Activated CD4-positive, alpha-beta memory T cell treated with anti-CD3 and anti-CD28 coated beads, Interleukin-2, amount 10 ng/mL, durations not matched to agents 7 days and 5 days (primary cell): ENCODE results near the gene UNC45A. TPM values are rescaled to one million over a fixed set of nuclear protein-coding genes. Genes with fewer than 3 reads are reported as not detected.
"Not testable (repeated sequence)": the region's sequence is repeated elsewhere in the genome, so short reads cannot be mapped to it uniquely, and the experiment has no call there.

Experiments used
- CTCF ChIA-PET: fragments of 350-600 bp; sonication (Branson Sonifier 250); formaldehyde crosslinking; loops from one replicate; lab custom pipeline; 2021; ENCODE audit warnings: antibody characterized with exemption, inconsistent platforms; lab: Charles Lee
- POLR2A ChIA-PET: fragments of 350-600 bp; sonication (Branson Sonifier 250); formaldehyde crosslinking; loops from one replicate; lab custom pipeline; 2021; ENCODE audit warnings: antibody characterized with exemption; lab: Charles Lee
- DNase-seq: peaks from one replicate; pipeline ENCODE4 v3.0.0-alpha.2; 2020
- H3K27ac Mint-ChIP-seq: one replicate; pipeline ENCODE4 v1.8.0; 2021; ENCODE audit warnings: mild to moderate bottlenecking, mixed read lengths
- H3K27me3 Mint-ChIP-seq: one replicate; pipeline ENCODE4 v1.8.0; 2021; ENCODE audit warnings: mixed read lengths
- H3K36me3 Mint-ChIP-seq: one replicate; pipeline ENCODE4 v1.8.0; 2021; ENCODE audit warnings: low read depth, mixed read lengths
- H3K4me1 Mint-ChIP-seq: one replicate; pipeline ENCODE4 v1.8.0; 2021; ENCODE audit warnings: mixed read lengths
- H3K4me3 Mint-ChIP-seq: one replicate; pipeline ENCODE4 v1.8.0; 2021; ENCODE audit warnings: mild to moderate bottlenecking, mixed read lengths
- H3K9me3 Mint-ChIP-seq: one replicate; pipeline ENCODE4 v1.8.0; 2021; ENCODE audit warnings: mixed read lengths
- total RNA-seq, 2 experiments: library from RNA; stranded (reverse); gene quantifications; one replicate each; pipeline ENCODE4 v1.2.3, GENCODE V29; 2021

UNC45A gene
- total RNA-seq, 2 experiments from 2014 or later: 71.3 to 75.2 TPM

DNA sequence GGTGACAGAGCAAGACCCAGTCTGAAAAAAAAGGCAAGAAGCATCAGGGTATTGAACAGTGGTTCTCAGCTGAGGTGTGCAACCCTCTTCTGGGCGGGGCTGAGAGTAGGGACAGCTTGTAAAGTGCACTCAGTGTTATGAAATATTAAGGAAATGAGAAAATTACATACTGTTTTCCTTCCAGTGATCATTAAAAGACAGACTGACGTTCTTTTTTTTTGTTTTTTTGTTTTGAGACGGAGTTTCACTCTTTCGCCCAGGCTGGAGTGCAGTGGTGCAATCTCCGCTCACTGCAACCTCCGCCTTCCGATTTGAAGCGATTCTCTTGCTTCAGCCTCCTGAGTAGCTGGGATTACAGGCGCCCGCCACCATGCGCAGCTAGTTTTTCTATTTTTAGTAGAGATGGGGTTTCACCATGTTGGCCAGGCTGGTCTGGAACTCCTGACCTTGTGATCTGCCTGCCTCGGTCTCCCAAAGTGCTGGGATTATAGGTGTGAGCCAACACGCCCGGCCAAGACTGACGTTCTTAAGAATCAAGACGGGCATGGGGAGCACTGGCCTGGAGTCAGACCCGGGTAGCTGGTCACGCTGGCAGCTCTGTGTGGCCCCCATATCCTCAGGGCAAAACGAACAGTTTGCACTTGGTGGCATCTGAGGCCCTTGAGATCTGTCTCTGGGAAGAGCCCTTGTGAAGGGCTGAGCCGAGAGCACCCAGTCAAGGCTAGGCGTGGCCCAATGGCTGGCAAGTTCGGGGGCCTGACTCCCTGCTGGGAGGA, 20.6 kb upstream of the UNC45A start:
- Mint-ChIP-seq H3K27me3 (no peaks in the 10 kb centered on the region), H3K27ac (no peak overlapping the region), H3K4me3 (no peak overlapping the region), H3K9me3 (no peaks in the 10 kb centered on the region), H3K36me3 (peaks cover 80% of the 10 kb centered on the region), H3K4me1 (no peaks in the 10 kb centered on the region)
- ChIA-PET POLR2A (interaction anchor here (1.2 to 2.7 kb wide), 3 partner anchors 10 to 17 kb away, joined by 3 to 17 read pairs (median 5); partner anchors contain the start of gene MAN2A2), CTCF (interaction anchor here (1.1 to 1.8 kb wide), 3 partner anchors 17 to 28 kb away, joined by 3 to 10 read pairs (median 3); partner anchors contain the start of gene HDDC3)
- DNase-seq: no peak

DNA sequence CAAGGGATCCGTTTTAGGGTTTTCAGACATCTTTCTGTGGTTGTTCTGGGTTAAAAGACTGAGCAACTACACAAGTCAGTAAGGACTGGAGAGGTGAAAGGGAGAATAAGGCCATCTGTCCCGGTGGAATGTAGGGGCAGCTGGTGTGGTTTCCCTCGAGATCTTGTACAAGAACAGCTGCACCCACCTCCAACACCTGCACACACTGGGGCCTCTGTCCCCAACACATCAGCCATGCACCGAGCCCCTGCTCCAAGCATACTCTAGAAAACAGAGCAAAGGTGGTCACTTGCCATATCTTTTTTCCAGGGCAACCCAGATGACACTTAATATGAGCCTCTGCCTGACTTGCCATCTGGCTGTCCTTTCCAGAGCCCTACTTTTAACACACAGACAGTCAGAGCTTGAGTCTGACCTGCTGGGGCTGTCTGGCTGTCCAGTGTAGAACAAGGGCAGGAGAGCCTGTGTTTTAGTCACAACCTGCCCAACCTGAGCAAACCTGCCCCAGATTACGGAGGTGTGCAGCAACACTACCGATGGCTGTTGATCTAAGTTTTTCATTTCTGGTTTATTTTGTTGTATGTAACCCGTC, 19.8 kb upstream of the UNC45A start:
- Mint-ChIP-seq H3K36me3 (peaks cover 80% of the 10 kb centered on the region), H3K27ac (peak overlapping the region; percentile 21), H3K9me3 (no peaks in the 10 kb centered on the region), H3K4me3 (no peak overlapping the region), H3K4me1 (no peaks in the 10 kb centered on the region), H3K27me3 (no peaks in the 10 kb centered on the region)
- ChIA-PET CTCF (interaction anchor here (1.8 kb wide), 1 partner anchor 17 kb away, joined by 10 read pairs; the partner anchor contains the start of gene HDDC3), POLR2A (interaction anchor here (2.7 kb wide), 1 partner anchor 12 kb away, joined by 17 read pairs; the partner anchor contains the start of gene MAN2A2)
- no peak for DNase-seq

DNA sequence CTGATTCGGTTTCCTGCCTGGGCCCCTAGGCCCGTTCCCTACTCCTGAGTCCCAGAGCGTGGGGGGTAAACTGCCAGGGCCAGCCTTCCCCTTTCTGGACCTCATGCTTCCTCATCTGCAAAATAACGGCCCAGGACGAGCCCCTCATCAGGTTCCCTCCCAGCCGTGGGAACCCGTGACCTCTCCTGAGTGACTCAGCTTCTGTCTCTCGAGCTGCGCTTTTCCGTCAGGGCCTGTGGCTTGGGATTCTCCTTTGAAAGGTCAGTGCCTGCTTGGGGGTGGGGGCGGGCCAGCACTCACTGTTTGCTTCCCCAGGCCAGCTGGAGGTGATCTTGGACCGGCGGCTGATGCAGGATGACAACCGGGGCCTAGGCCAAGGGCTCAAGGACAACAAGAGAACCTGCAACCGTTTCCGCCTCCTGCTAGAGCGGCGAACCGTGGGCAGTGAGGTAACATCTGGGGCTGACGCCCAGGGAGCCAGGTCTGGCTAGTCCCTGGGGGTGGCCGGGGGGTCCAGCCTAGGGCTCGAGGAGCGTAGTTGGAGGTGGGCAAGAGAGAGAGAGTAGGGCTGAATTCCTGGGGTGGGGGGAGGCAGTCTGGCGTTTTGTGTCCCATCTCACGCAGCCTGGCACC, 19.2 kb upstream of the UNC45A start:
- peaks cover 81% of the 10 kb centered on the region for H3K36me3 Mint-ChIP-seq
- H3K9me3 Mint-ChIP-seq: no peaks in the 10 kb centered on the region
- no peaks in the 10 kb centered on the region for H3K4me1 Mint-ChIP-seq
- no peaks in the 10 kb centered on the region for H3K27me3 Mint-ChIP-seq
- ChIA-PET CTCF (no interaction called here), POLR2A (no interaction called here)
- no peak overlapping the region for H3K4me3 Mint-ChIP-seq
- no peak for DNase-seq
- H3K27ac Mint-ChIP-seq: no peak overlapping the region

DNA sequence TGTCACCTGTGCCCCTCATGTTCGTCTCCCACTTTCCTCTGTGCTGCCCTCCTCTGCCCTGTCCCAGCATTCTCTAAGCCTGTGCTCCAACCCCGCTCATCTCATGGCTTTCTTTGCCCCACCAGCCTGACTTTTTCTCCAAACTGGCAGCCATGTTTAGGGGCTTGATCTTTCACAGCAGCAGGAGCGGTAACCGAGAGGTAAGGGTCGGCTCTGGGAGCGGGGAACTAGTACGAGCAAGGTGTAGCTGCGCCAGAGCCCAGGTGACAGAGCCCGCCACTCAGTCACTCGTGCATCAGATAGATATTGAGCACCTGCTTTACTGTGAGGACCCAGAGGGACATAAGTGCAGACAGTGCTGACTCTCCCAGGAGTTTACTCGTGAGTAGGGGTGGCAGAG, 18.6 kb upstream of the UNC45A start:
- ChIA-PET POLR2A (interaction anchor here (0.5 to 3.2 kb wide), 2 partner anchors 14 to 459 kb away, joined by 4 to 27 read pairs; partner anchors contain the start of gene HDDC3), CTCF (no interaction called here)
- Mint-ChIP-seq H3K27me3 (no peaks in the 10 kb centered on the region), H3K36me3 (peaks cover 82% of the 10 kb centered on the region), H3K4me1 (peaks cover 3% of the 10 kb centered on the region), H3K9me3 (no peaks in the 10 kb centered on the region), H3K27ac (no peak overlapping the region), H3K4me3 (no peak overlapping the region)
- DNase-seq: no peak

DNA sequence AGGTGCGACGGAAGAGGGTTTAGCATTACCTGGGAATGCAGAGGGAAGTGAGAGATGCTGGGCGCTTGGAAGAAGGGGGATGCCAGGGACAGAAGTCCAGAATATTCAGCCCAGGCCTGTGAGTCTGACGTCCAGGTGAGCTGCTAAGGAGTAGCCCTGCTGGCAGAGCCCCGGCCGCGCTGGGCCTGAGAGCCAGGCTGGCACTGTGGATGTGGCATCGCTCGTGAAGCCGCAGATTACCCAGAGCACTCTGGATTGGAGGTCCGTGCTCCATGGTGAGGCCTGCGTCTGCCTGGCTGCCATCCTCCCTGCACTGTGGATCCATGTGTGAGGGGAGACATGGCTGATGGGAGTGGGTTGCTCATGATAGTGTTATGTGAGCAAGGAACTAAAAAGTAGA, 17.5 kb upstream of the UNC45A start:
- Mint-ChIP-seq H3K27ac (no peak overlapping the region), H3K36me3 (peaks cover 86% of the 10 kb centered on the region)

DNA sequence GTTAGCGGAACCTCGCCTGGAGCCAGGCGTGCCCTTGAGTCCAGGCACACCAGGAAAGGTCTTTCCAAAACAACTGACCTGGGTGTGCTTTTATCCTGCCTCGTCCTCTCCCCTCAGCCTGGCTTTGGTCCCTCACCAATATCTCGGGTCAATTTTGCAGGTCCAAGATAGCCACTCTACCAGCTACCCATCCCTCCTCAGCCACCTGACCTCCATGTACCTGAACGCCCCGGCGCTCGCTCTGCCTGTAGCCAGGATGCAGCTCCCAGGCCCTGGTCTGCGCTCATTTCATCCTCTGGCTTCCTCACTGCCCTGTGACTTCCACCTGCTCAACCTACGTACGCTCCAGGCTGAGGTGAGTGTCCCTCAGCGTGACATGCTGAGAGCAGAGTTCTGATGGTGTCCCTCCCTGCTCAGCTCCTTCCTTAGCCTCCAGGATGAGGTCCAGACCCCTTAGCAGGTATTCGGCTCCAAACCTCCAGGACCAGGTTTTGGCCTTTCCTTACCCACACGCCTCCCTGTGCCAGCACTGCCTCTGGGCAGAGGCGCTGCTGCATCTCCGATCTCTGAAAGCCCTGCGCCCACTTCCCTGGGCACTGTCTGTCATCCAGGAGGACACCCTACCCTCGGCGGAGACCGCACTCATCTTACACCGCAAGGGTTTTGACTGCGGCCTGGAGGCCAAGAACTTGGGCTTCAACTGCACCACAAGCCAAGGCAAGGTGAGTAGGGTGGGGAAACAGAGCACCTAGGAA, 16.9 kb upstream of the UNC45A start:
- Mint-ChIP-seq H3K27ac (no peak overlapping the region), H3K9me3 (no peaks in the 10 kb centered on the region), H3K4me3 (no peak overlapping the region), H3K27me3 (no peaks in the 10 kb centered on the region), H3K36me3 (peaks cover 81% of the 10 kb centered on the region), H3K4me1 (peaks cover 16% of the 10 kb centered on the region)
- CTCF ChIA-PET: interaction anchor here (1.2 to 1.9 kb wide), 3 partner anchors 14 to 16 kb away, joined by 3 to 7 read pairs (median 3); partner anchors contain the start of gene HDDC3
- DNase-seq: no peak
- POLR2A ChIA-PET: interaction anchor here (0.9 to 3.2 kb wide), 2 partner anchors 13 to 17 kb away, joined by 3 to 27 read pairs; partner anchors contain the start of genes HDDC3 and UNC45A

More for the DNA sequence above, 17.5 kb upstream of the UNC45A start:
- ChIA-PET POLR2A (interaction anchor here (3.2 kb wide), 1 partner anchor 13 kb away, joined by 27 read pairs; the partner anchor contains the start of gene HDDC3), CTCF (no interaction called here)
- no peak for DNase-seq
- Mint-ChIP-seq H3K27me3 (no peaks in the 10 kb centered on the region), H3K4me3 (no peak overlapping the region), H3K4me1 (peaks cover 11% of the 10 kb centered on the region), H3K9me3 (no peaks in the 10 kb centered on the region)

DNA sequence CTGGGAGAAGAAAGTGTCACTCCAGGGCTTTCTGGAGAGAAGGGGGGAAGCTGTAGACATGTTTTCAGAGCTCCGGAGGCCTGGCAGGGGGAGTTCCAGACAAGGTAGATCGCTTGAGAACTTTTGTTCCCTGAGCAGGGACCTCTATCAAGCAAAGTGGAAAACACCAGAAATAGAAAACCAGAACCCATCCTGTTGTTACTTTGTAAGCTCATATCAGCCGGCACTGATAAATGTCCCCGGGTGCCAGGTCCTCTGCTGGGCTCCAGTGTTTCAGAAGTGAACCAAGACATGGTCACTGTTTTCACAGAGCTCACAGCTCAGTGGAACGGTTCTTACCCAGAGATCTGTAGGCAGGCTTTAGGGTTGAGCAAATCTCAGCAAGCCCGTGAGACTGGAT, 16.2 kb upstream of the UNC45A start:
- Mint-ChIP-seq H3K4me3 (no peak overlapping the region), H3K27ac (no peak overlapping the region), H3K9me3 (no peaks in the 10 kb centered on the region), H3K4me1 (peaks cover 22% of the 10 kb centered on the region), H3K36me3 (peaks cover 80% of the 10 kb centered on the region), H3K27me3 (no peaks in the 10 kb centered on the region)
- ChIA-PET CTCF (interaction anchor here (1.2 to 1.9 kb wide), 3 partner anchors 13 to 15 kb away, joined by 3 to 7 read pairs (median 3); partner anchors contain the start of gene HDDC3), POLR2A (interaction anchor here (0.9 to 3.2 kb wide), 2 partner anchors 12 to 17 kb away, joined by 3 to 27 read pairs; partner anchors contain the start of genes HDDC3 and UNC45A)
- DNase-seq: no peak

DNA sequence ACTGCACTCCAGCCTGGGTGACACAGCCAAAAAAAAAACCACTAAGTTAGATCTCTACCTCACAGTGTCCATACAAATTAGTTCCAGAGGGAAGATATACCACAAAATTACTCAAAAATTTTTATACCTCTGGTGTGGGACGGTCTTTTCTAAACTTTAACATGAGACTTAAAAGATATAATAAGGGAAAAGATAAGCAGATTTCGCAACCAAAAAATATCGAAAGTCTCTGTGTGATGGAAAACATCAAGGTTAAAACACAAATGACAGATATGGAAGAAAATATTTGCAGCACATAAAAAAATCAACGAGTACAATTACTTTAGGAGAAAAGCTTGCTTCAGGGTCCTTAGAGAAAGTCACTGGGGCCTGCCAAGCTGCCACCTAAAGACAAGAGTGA, 13.2 kb upstream of the UNC45A start:
- H3K36me3 Mint-ChIP-seq: peaks cover 67% of the 10 kb centered on the region
- H3K4me1 Mint-ChIP-seq: peaks cover 41% of the 10 kb centered on the region
- no peaks in the 10 kb centered on the region for H3K9me3 Mint-ChIP-seq
- no peak overlapping the region for H3K4me3 Mint-ChIP-seq
- H3K27me3 Mint-ChIP-seq: no peaks in the 10 kb centered on the region
- DNase-seq: no peak
- H3K27ac Mint-ChIP-seq: peak overlapping the region; percentile 18
- POLR2A ChIA-PET: interaction anchor here (2.0 to 4.7 kb wide), 3 partner anchors 9 to 18 kb away, joined by 17 to 35 read pairs (median 21); partner anchors contain the start of genes HDDC3, MAN2A2 and UNC45A
- CTCF ChIA-PET: interaction anchor here (2.2 to 6.6 kb wide), 2 partner anchors 11 to 19 kb away, joined by 5 to 80 read pairs; partner anchors contain the start of genes HDDC3, MAN2A2 and UNC45A

DNA sequence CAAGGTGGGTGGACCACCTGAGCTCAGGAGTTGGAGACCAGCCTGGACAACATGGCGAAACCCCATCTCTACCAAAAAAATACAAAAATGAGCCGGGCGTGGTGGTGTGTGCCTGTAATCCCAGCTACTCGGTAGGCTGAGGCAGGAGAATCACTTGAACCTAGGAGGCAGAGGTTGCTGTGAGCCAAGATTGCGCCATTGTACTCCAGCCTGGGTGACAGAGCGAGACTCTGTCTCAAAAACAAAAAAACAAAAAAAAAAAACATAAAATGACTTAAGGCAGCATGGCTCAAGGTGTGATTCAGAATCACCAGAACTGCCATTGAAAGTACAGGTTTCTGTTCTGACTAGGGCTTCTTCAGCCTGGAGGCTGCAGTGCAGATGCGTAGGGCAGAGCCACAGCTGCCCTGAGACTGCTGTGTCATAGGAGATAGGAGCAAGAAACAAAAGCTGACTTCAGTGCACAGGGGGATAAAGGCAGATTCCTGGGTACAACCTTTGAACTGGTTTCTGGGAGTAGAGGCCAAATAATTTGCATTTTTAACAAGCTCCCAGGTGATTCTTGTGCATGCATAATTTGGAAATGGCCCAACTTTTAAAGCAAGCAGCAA, 12.3 kb upstream of the UNC45A start:
- H3K36me3 Mint-ChIP-seq: peaks cover 57% of the 10 kb centered on the region
- H3K27me3 Mint-ChIP-seq, H3K9me3 Mint-ChIP-seq, H3K4me3 Mint-ChIP-seq: not testable (repeated sequence)
- peak overlapping the region; percentile 77 for H3K27ac Mint-ChIP-seq
- ChIA-PET CTCF (interaction anchor here (0.7 to 6.6 kb wide), 4 partner anchors 10 to 893 kb away, joined by 3 to 80 read pairs (median 6); partner anchors contain the start of genes HDDC3, MAN2A2 and UNC45A), POLR2A (interaction anchor here (0.7 to 4.7 kb wide), 5 partner anchors 9 to 37 kb away, joined by 3 to 35 read pairs (median 17); partner anchors contain the start of genes HDDC3, MAN2A2 and UNC45A)
- peak; percentile 34 for DNase-seq
- H3K4me1 Mint-ChIP-seq: peaks cover 41% of the 10 kb centered on the region

DNA sequence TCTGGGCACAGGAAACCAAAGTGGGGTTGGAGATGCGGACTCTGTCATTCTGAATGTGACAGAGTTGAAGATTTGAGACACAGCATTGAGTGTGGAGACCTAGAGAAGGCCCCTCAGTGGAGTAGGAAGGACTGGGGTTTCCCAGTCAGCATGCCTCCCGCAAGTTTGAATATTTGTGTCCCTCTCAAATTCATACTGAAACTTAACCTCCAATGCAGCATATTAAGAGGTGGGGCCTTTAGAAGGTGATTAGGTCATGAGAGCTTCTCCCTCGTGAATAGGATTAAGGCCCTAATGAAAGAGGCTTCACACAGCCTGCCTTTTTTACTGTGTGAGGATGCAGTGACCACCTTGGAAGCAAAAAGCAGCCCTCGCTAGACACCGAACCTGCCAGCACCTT, 10.7 kb upstream of the UNC45A start:
- Mint-ChIP-seq H3K9me3 (no peaks in the 10 kb centered on the region), H3K4me1 (peaks cover 48% of the 10 kb centered on the region), H3K27ac (peak overlapping the region; percentile 77), H3K36me3 (peaks cover 50% of the 10 kb centered on the region), H3K4me3 (no peak overlapping the region), H3K27me3 (no peaks in the 10 kb centered on the region)
- no peak for DNase-seq
- ChIA-PET CTCF (interaction anchor here (0.7 to 6.6 kb wide), 4 partner anchors 9 to 485 kb away, joined by 3 to 80 read pairs (median 8); partner anchors contain the start of genes HDDC3, MAN2A2, RCCD1 and UNC45A), POLR2A (interaction anchor here (1.1 to 4.7 kb wide), 3 partner anchors 10 to 20 kb away, joined by 3 to 21 read pairs (median 5); partner anchors contain the start of gene UNC45A)

DNA sequence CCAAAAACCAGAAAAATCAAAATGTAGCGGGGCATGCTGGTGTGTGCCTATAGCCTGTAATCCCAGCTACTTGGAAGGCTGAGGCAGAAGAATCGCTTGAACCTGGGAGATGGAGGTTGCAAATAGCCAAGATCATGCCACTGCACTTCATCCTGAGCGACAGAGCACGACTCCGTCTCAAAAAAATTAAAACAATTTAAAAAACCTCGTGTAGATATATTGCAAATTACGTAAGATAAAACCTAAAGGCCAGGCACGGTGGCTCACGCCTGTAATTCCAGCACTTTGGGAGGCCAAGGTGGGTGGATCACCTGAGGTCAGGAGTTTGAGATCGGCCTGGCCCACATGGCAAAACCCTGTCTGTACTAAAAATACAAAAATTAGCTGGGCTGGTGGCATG, 8.3 kb upstream of the UNC45A start:
- POLR2A ChIA-PET, H3K27ac Mint-ChIP-seq, H3K27me3 Mint-ChIP-seq, H3K9me3 Mint-ChIP-seq, H3K4me3 Mint-ChIP-seq, DNase-seq: not testable (repeated sequence)
- peaks cover 45% of the 10 kb centered on the region for H3K36me3 Mint-ChIP-seq
- peaks cover 61% of the 10 kb centered on the region for H3K4me1 Mint-ChIP-seq
- CTCF ChIA-PET: interaction anchor here (1.2 kb wide), 1 partner anchor 34 kb away, joined by 3 read pairs; no protein-coding TSS in a partner anchor
